NCI-H2171 (cell line): ENCODE results near the gene IMPG2.

Source experiments
- DNase-seq: peaks from one replicate; lab custom pipeline; 2025; lab: John Stamatoyannopoulos, UW

Gene IMPG2

DNA sequence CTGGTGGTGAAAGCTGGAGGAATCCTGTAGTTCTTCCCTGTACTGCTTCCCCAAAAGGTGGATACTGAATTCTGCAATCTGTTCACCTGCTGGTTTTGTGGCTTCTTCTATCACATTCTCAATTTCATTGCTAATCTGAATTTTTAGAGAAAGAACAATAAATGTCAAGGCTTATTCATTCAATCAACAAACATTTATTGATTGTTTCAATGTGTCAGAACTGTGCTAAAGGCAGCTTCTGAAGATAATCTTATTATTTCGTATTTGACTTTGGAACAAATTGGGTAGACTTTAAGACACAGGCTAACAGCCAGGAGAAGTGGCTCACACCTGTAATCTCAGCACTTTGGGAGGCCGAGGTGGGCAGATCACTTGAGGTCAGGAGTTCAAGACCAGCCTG is 46.8 kb downstream of the IMPG2 start:
- DNase-seq, result no peak

DNA sequence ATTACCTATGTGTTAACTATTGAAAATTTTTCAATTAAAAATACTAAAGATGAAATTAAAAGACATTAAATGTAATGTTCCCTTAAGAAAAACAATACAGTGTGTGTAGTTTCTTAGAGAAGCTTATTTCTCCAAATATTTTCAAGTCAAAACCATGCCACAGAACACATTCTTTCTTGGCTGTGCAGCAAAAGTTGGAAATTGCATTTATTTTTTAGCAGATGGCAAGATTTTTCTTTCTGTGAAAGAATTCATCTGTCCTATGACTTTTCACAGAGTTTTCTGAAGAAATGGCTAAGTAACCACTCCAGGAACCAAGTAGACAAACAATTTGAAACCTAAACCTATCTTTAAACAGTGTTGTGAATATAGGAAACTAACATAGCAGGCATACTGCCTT is 47.2 kb downstream of the IMPG2 start:
- no peak for DNase-seq

DNA sequence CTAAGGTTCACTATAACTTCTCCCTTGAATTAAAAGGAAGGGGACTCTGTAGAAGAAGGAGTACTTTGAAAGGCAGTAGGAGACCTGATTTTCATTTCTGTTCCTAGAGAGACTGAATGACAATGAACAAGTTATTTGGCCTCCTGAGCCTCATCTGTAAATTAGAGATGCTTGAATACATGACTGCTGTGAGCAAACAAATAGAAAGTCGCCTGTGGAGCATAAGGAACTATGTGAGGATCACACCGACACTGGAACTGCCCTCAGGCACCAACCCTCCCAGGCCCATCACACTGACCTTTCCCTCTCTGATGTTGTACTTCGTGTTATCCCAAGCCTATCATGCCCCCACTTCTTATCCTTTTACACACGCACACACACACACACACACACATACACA is 48.6 kb downstream of the IMPG2 start:
- DNase-seq, result no peak

DNA sequence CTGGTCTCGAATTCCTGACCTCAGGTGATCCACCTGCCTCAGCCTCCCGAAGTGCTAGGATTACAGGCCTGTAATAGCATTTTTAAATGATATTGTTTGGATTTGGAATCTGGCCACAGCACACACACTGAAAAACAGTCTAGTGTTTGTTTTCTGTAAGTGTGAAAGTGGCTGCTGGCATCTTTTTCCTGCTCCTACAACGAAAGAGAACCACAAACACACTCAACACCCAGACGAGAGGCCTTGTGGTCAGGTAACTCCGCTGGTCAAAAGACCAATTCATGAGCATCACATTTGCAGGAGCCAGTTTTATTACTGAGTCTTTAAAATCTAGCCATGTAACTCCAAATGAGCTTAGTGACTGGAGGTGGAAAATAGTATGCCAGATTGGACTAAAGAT is 50.2 kb downstream of the IMPG2 start:
- no peak for DNase-seq

DNA sequence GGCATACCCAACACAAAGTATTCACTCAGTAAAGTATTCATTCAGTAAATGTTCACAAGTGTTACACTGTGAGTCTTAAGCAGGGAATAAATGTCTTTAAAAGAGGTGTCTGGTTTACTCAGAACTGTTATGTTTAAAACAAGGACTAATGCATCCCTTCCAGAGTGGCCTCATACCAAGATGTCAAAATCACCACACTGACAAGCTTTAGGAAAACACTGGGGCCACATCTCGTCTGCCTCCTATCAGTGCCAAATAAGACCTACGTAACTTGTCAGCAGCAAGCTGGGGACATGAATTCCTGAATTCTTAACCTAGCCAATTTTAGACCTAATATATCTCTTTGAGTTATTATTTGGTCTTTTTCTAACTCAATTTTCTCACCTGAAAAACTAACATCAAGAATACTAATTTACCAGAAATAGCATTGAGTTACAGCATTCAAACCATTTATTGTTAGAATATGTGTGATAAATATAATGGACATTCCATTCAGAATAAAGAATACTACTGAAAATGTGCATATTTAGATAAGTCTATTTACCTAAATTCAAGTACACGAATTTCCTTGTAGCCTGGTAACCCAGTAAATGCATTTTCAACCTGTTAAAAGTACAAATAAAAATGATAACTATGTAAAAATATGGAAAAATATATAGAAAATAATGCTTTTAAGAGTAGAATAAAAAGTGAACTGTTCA is 51.3 kb downstream of the IMPG2 start:
- no peak for DNase-seq

DNA sequence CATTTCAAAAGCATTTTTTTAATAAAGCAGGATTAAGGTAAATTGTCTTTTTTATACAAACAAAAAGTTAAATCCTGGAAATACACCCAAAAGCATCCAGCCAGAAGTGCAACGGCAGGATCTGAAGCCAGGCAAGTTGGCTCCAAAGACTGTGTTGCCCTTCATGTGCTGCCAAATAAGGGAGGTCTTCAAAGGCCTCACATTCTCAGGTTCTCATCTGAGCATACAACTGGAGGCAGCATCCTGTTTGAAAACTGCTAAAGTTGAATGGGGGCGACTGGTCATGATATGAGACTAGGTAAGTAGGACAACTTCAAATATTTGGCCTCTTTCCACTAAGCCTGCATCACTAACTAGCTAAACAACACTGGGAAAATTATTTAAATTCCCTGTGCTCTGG is 52.2 kb downstream of the IMPG2 start:
- no peak for DNase-seq

DNA sequence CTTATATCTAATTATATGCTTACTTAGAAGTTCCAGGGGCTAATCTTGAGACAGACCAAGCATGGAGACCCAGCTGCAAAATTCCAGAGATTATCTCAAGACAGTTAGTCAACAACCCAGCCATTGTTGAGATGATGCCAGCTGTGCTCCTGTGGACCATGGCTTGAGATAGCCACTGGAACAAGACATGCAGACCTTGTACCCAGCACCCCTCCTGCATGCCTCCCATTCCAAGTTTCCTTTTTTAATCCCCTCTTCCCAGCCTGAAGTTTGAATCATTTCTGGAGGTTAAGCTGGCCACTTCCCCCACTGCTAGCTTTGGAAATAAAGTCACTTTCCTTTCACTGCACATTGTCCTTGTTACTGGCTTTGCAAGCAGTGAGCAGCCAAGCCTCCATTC is 53.8 kb downstream of the IMPG2 start:
- no peak for DNase-seq

DNA sequence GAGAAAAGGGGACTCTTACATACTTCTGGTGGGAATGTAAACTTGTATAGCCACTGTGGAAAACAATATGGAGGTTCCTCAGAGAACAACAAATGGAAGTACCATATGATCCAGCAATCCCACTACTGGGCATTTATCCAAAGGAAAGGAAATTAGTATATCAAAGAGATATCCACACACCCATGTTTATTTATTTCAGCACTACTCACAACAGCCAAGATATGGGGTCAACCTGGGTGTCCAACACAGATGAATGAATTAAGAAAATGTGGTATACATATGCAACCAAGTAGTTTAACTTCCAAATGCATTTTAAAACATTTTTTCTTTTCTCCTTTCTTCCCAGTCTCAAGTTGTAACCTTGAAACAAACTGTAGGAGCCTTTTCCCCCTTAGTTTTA is 54.3 kb downstream of the IMPG2 start:
- no peak for DNase-seq

DNA sequence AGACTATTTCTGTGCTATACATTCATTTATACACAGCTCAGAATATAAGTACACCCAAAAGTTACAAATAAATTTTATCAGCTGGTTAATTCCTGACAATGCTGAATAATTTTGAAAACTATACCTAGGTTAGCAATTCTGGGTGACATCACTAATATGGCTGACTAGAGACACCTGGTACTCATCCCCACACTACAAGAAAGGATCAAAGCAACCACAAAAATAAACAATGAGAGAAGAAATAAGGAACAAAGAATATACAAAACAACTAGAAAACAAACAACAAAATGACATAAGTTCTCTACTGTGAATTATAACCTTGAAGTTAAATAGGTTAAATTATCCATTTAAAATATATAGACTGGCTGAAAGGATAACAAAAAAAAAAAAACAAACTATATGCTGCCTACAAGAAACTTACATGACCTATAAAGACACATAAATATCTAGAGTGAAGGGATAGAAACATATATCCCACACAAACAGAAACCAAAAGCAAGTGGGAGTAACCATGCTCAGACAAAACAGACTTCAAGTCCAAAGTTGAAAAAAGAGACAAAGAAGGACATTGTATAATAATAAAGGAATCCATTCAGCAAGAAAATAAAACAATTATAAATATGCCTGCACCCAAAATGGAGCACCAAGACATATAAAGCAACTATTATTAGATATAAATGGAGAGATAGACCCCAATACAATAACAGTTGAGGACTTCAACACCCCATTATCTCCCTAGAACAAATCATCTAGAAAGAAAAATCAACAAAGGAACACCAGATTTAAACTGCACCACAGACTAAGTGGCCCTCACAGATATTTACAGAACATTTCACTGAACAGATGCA is 57.8 kb downstream of the IMPG2 start:
- no peak for DNase-seq

DNA sequence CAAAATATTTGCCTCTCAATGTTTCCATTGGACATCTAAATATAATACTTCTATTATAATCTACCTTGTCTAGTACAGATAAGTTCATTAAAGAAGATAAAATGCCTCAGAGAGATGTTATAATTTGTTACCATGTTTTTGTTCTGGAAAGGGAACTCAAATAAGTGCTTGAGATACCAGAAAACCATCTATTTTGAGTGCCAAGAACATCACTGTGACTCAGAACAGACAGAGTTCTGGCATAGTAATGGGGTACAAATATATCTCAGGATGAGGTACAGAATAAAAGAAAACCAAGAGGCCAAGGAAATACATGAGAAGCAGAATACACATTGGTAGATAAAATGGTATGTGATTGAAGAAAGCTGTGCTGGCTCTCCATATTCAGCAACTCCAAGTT is 58.9 kb downstream of the IMPG2 start:
- DNase-seq, result no peak

DNA sequence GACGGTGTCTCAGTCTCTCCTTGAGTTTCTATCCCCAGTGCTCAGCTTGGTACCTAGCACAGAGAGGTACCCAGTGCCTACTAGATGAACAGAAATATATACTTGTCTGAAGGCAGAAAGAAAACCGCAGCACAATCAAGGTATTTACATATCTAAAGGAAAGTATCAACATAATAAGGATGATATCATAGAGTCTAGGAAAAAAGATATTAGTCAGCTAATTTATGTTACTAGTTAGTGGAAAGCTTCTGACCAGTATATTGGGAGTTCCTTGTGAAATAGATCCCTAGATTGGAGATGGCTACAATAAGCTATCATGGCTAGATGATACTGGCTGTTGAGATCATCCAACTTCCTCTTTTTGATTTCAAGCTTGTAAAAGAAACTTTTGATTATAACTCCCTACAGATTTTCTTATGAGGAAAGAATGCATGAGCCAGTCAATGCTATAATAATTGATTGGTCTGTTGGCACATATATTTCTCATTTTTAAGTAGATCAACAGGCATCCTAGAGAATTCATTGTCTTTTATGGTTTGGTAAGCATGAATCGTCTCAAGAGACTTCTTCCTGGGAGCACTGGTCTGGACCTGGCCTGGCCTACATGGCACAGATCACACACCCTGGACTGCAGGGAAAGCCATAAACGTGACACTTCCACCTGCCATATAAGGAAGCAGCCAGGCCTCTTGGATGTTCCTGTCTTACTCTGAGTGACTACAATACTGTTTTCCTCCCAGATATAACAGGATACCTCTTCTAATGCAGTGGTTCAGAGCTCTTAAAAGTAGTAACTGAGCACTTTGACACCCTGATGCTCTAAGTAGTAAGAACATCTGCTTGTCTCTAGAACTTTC is 60.7 kb downstream of the IMPG2 start:
- no peak for DNase-seq

DNA sequence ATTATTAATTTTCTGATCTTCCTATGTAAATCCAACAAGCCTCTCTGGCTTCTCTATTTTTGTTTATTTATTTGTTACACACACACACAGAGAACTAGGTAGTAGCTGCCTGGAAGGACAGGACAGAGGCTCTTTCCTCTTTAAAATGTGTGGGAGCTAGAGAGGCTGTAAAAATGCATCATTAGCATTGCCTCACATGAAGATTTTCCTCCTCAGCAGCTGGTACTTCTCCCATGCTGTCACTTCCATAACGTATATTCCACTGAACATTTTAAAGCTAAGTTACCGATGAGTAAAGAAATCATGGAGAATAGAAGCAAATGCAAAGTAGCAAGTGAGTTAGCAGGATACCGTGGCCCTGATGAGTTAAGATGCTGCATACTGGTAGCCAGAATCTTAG is 63.9 kb downstream of the IMPG2 start:
- DNase-seq, result no peak

DNA sequence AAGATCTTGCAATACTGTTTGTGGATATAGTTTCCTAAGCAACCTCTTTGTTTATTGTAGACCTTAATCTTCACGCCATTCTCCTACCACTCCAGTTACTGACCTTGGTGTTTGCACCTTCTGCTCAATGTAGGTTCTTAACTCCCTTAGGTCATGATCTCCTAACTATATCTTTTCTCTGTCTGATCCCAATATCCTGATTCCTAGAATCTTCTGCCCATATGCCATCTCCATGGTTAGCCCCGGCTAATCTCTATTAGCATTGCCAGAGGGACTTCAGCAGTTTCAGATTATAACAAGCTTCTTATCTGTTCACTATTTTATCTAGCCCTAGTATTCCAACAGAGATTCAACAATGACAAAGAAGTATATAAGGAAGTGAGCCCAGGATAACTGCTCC is 64.9 kb downstream of the IMPG2 start:
- DNase-seq, result no peak

DNA sequence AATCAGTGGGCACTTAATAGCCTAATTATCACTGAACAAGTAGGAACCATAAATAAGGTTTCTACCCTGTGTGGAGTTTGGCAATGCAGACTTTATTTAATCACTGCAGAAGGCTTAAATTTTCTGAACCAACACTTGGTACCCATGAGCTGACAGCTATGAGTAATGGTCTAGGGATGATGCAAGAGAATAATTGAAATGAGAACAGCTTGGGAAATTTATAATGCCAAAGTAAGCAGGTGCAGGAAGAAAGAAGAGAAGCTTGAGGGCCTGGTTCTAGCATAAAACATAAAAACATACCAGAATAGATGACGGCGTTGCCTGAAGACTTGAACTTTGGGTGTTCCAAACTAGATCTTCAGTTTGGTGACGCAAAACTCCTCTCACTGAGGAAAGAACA is 67.0 kb downstream of the IMPG2 start:
- DNase-seq, result no peak

DNA sequence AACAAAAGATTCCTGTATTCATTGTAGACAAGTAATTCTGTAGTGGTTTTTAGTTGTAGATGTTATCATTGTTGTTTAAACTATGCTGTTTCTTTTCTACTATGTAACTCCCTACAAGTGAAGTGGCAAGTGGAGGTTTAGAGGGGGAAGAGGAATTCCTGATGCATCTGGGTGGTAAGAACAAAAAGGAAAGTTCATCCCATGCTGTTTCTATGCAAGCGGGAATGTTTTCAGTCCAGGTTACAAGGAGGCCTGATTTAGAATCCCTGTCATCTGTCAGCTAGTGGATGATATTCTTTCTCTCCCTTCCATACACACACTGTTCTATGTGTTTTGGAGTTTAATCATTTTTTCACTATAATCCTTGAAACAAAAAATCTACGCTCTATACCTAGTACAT is 67.4 kb downstream of the IMPG2 start:
- no peak for DNase-seq

DNA sequence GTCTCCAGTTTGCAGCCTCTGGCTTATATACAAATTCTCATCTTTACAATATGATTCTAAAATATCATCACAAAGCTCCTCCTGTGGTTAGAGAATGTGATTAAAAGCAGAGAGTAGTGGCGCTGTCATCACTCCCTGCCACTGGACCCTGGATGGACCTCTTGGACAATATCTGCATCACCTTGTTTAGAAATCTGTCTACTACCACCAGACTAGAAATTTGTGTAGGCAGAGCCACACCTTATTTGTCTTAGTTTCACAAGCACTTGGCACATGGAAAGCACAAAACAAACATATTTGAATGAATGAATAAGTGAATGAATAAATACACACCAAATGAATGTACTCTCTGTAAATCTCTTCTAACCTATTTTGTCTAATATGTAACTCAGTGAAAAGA is 68.1 kb downstream of the IMPG2 start:
- DNase-seq, result no peak

DNA sequence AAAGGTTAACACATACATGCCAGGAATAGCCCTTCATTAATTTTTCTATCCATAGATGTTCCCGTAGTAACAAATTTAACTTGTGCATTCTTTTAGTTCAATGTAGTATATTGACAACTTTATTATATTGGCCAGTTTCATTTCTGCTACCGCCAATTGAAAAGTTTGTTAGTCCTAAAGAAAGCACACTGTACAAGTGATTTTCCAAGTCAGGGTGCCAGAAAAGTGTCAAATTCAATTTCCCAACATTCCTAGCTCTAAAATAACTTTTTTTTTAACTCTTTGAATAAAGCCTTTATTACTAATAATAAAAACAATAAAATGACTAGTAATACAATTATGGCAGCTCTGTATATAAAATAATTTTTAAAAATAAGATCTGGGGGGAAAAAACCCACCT is 68.9 kb downstream of the IMPG2 start:
- no peak for DNase-seq

DNA sequence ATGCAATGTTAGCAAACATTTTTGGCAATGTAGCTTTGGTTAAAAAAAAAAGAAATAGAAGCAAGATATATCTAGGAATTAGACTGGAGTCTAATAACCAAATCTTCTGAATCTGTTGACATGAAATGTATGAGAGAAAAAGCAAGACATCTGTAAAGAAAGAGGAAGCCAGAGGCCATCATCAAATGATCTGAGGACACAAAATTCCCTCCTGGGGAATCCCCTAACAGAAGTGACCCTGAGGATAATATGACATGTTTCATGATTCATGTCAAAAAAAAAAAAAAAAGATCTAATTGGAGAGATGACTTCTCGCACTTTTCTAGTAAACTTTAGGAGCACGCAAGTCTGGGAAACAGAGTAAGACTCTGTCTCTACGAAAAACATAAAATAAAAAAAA is 70.9 kb downstream of the IMPG2 start:
- no peak for DNase-seq

DNA sequence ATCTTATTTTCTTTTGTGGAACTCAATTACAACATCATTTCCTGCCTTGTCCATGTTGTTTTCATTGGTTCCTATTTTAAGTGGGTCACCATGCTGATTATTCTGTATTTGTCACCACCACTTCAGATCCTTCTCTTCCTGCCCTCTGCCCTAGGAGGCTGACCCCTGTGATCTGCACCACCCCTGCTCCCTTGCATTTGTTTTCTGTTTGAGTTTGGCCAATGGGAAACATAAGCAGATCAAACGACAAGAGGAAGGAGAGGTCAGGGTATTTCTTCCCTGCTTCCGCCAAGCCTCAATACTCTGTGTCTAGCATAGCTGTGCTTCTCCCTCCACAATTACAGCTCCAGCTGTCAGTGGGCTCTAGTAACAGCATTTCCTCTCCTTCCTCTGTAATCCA is 71.6 kb downstream of the IMPG2 start:
- no peak for DNase-seq

DNA sequence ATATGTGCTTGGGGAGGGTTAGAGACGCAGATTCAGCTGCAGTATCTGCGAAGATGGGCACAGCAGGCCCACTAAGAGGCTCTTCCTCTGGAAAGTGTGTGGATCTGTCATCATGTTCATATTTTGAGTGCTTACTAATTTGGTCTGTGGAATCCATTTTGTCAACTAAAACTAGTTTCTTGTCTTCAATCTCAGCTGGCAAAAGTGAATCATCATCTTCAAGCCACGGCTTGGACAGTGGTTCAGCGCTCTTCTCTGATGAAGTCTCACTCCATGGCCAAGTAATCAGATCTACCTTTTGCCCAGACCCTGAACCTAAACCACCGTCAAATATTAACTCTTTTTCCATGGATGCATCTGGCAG is 76.2 kb downstream of the IMPG2 start:
- no peak for DNase-seq

DNA sequence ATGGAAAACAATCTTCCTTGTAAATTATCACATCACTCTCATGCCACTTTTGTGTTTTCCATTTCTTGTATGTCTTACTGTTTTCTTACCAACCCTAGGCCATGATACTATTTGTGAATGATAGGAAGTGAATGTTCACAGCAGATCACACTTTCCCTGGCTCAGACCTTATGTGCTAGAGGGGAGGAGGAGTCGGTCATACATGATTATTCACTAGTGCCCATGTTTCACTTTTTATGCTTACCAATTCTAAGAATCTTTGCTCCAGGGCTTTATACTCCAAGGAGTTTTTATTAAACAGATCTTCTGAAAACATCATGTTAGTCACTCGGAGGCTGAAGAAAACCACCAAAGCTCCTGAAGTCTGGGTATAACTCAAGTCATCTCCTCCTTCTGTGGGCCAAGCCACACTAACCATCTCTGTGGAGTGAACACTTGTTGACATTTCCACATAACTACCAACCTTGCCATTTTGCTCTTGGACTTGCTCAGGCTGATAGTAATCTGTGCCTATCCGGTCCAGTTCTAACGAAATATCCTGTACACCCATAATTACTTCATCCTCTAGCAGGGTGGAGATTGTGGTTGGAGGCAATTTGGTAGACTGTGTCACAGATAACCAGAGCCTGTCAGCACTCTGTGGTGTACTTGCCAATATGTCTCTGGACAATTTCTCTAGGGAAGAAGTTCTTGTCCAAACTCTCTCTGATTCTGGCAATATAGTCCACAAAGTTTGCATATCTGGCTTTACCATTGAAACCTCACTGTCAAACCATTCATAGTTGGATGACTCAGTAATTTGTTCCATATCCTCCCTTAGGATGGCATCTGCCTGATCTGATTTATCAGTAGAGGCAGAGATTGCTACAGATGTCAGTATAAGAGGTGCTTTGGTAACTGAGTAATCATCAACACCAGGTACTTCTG is 76.8 kb downstream of the IMPG2 start:
- DNase-seq, result no peak
